Activated naive CD8-positive, alpha-beta T cell treated with anti-CD3 and anti-CD28 coated beads, Interleukin-2, amount 50 U/mL, for 16 hours (primary cell): ENCODE results near the gene FRMD5.
"Not testable (repeated sequence)": the region's sequence is repeated elsewhere in the genome, so short reads cannot be mapped to it uniquely, and the experiment has no call there.

ENCODE experiments used
- DNase-seq: peaks from one replicate; pipeline ENCODE4 v3.0.0-alpha.2; 2020; ENCODE audit warnings: low read depth, low spot score

Gene FRMD5

GRCh38 chr15:44032820-44033219 lies 162.3 kb downstream of the FRMD5 start:
- not testable (repeated sequence) for DNase-seq

GRCh38 chr15:44029940-44030568 lies 165.0 kb downstream of the FRMD5 start:
- DNase-seq = no peak

- no peak for DNase-seq
Measured at GRCh38 chr15:44029003-44029402, 166.1 kb downstream of the FRMD5 start.

- no peak for DNase-seq
Measured at GRCh38 chr15:44028349-44028748, 166.7 kb downstream of the FRMD5 start.

GRCh38 chr15:44024155-44024554 lies 170.9 kb downstream of the FRMD5 start:
- DNase-seq = no peak

- DNase-seq = no peak
Measured at GRCh38 chr15:44023176-44023575, 171.9 kb downstream of the FRMD5 start.

- DNase-seq = no peak
Measured at GRCh38 chr15:44018151-44018550, 176.9 kb downstream of the FRMD5 start.

- no peak for DNase-seq
Measured at GRCh38 chr15:44015545-44016305, 179.3 kb downstream of the FRMD5 start.

GRCh38 chr15:44011238-44011854 lies 183.7 kb downstream of the FRMD5 start:
- DNase-seq = no peak

GRCh38 chr15:44010089-44010488 lies 185.0 kb downstream of the FRMD5 start:
- no peak for DNase-seq

GRCh38 chr15:44009038-44009437 lies 186.0 kb downstream of the FRMD5 start:
- DNase-seq = no peak

GRCh38 chr15:44000248-44000647 lies 194.8 kb downstream of the FRMD5 start:
- DNase-seq = not testable (repeated sequence)

- DNase-seq = no peak
Measured at GRCh38 chr15:43998607-43999006, 196.5 kb downstream of the FRMD5 start.

GRCh38 chr15:43991206-43991605 lies 203.9 kb downstream of the FRMD5 start:
- DNase-seq = no peak

- DNase-seq = no peak
Measured at GRCh38 chr15:43989938-43990337, 205.1 kb downstream of the FRMD5 start.

- DNase-seq = no peak
Measured at GRCh38 chr15:43988900-43989299, 206.2 kb downstream of the FRMD5 start.

- no peak for DNase-seq
Measured at GRCh38 chr15:43987924-43988323, 207.1 kb downstream of the FRMD5 start.

GRCh38 chr15:43985976-43986680 lies 208.9 kb downstream of the FRMD5 start:
- DNase-seq = no peak

- no peak for DNase-seq
Measured at GRCh38 chr15:43981576-43981975, 213.5 kb downstream of the FRMD5 start.

- DNase-seq = no peak
Measured at GRCh38 chr15:43977072-43977884, 217.8 kb downstream of the FRMD5 start.

- DNase-seq = no peak
Measured at GRCh38 chr15:43975770-43976169, 219.3 kb downstream of the FRMD5 start.
